A549 (cell line): Measurements from ENCODE around the gene BOLA1. TPM values are rescaled to one million over a fixed set of nuclear protein-coding genes. Genes with fewer than 3 reads are reported as not detected.

ENCODE experiments used
- ATAC-seq, 2 experiments: fragments of 200-7000 bp in 1 of 2; fragments of >200 bp in 1 of 2; cut with Nextera tagmentation in 1 of 2; cut with Tn5 transposase in 1 of 2; 3 replicates each; pipeline versions ENCODE4 v1.8.0 to v1.9.1; 2018 to 2020; ENCODE audit warnings: mild to moderate bottlenecking in 1 of 2, moderate library complexity in 1 of 2
- CTCF ChIA-PET: fragments of 300-600 bp; sonication (Branson Sonifier 250); formaldehyde crosslinking; extraction: SDS; loops from one replicate; lab custom pipeline; 2021; ENCODE audit warnings: antibody characterized with exemption, inconsistent platforms; lab: Yijun Ruan, JAX
- POLR2A ChIA-PET: fragments of 350-600 bp; formaldehyde crosslinking; extraction: SDS; loops from one replicate; lab custom pipeline; 2021; ENCODE audit warnings: antibody characterized with exemption, inconsistent platforms; lab: Yijun Ruan, JAX
- DNase-seq, 2 experiments: peaks; one replicate each; pipeline versions ENCODE4 v3.0.0 to v3.0.0-alpha.2; 2011 to 2016; ENCODE audit warnings: low read depth in 1 of 2, low spot score in 1 of 2
- FAIRE-seq: peaks from 2 replicates; lab custom pipeline; 2011; peaks lifted over from hg19 to GRCh38; lab: Jason Lieb, UNC
- H3K27ac ChIP-seq, 2 experiments: fragments of >200 bp; sonication (Bioruptor Twin); formaldehyde crosslinking; 3 replicates each; pipeline ENCODE4 v1.5.1; 2016 to 2017
- H3K4me1 ChIP-seq: fragments of >200 bp; sonication (Bioruptor Twin); formaldehyde crosslinking; 3 replicates; pipeline ENCODE4 v1.6.1; 2016
- H3K4me2 ChIP-seq: fragments of >200 bp; sonication (Bioruptor Twin); formaldehyde crosslinking; 3 replicates; pipeline ENCODE4 v1.6.1; 2016
- H3K4me3 ChIP-seq: fragments of >200 bp; sonication (Bioruptor Twin); formaldehyde crosslinking; 3 replicates; pipeline ENCODE4 v1.5.1; 2016
- H3K9me3 ChIP-seq: fragments of >200 bp; sonication (Bioruptor Twin); formaldehyde crosslinking; 3 replicates; pipeline ENCODE4 v1.6.1; 2016
- BCL3 ChIP-seq: fragments of >200 bp; sonication (Bioruptor Twin); formaldehyde crosslinking; IDR thresholded peaks from 3 replicates; pipeline ENCODE4 v1.6.1; 2016
- CEBPB ChIP-seq, 2 experiments: fragments of >200 bp in 1 of 2; sonication (Bioruptor Twin) in 1 of 2; formaldehyde crosslinking in 1 of 2; IDR thresholded peaks; 2 replicates each; pipeline ENCODE4 v1.6.1; 2012 to 2016
- CHD2 ChIP-seq: fragments of 150-350 bp; IDR thresholded peaks from 2 replicates; pipeline ENCODE4 v1.6.1; 2014; ENCODE audit warnings: low read length; ENCODE audit not compliant: partially characterized antibody
- E2F6 ChIP-seq: IDR thresholded peaks from 2 replicates; pipeline ENCODE4 v1.6.1; 2012; ENCODE audit warnings: low read depth, borderline replicate concordance
- EHMT2 ChIP-seq: fragments of 200-600 bp; sonication (generic); IDR thresholded peaks from 2 replicates; pipeline ENCODE4 v1.6.1; 2016; ENCODE audit warnings: antibody characterized with exemption, low read depth, mild to moderate bottlenecking, moderate library complexity
- ELK1 ChIP-seq: fragments of 150-350 bp; IDR thresholded peaks from 2 replicates; pipeline ENCODE4 v1.6.1; 2014; ENCODE audit warnings: low read depth, mild to moderate bottlenecking, low read length
- ESRRA ChIP-seq: fragments of 150-350 bp; IDR thresholded peaks from 2 replicates; pipeline ENCODE4 v1.6.1; 2014; ENCODE audit warnings: mild to moderate bottlenecking, low read length, borderline replicate concordance
- FOXS1 ChIP-seq: fragments of 250-450 bp; sonication (Bioruptor Pico); IDR thresholded peaks from 2 replicates; pipeline ENCODE4 v1.5.0; 2020; ENCODE audit warnings: mild to moderate bottlenecking, moderate library complexity
- HDAC2 ChIP-seq: fragments of 200-600 bp; sonication (generic); IDR thresholded peaks from 2 replicates; pipeline ENCODE4 v1.6.1; 2016
- HMGXB4 ChIP-seq: fragments of 250-450 bp; sonication (Bioruptor Pico); IDR thresholded peaks from 2 replicates; pipeline ENCODE4 v1.5.0; 2021; ENCODE audit warnings: mild to moderate bottlenecking, moderate library complexity, borderline replicate concordance
- HOXA7 ChIP-seq: fragments of 250-450 bp; sonication (Bioruptor Pico); IDR thresholded peaks from 2 replicates; pipeline ENCODE4 v1.5.0; 2020; ENCODE audit warnings: mild to moderate bottlenecking, moderate library complexity
- HOXB13 ChIP-seq: fragments of 250-450 bp; sonication (Bioruptor Pico); IDR thresholded peaks from 2 replicates; pipeline ENCODE4 v1.5.0; 2020; ENCODE audit warnings: low read depth, mild to moderate bottlenecking, moderate library complexity
- JUN ChIP-seq, 2 experiments: fragments of >200 bp; sonication (Bioruptor Twin); formaldehyde crosslinking; IDR thresholded peaks; 2 replicates in 1 of 2; 3 replicates in 1 of 2; pipeline ENCODE4 v1.6.1; 2016 to 2017
- JUNB ChIP-seq: fragments of >200 bp; sonication (Bioruptor Twin); formaldehyde crosslinking; IDR thresholded peaks from 2 replicates; pipeline ENCODE4 v1.6.1; 2016
- KDM1A ChIP-seq: fragments of 200-600 bp; sonication (generic); IDR thresholded peaks from 2 replicates; pipeline ENCODE4 v1.6.1; 2016; ENCODE audit warnings: low read depth, mild to moderate bottlenecking
- MAFK ChIP-seq: fragments of 450-650 bp; IDR thresholded peaks from 2 replicates; pipeline ENCODE4 v1.6.1; 2014; ENCODE audit not compliant: partially characterized antibody
- NFE2L2 ChIP-seq: fragments of 150-350 bp; conservative IDR thresholded peaks from 2 replicates; pipeline ENCODE4 v1.6.1; 2014; ENCODE audit warnings: low read length
- PBX3 ChIP-seq: IDR thresholded peaks from 2 replicates; pipeline ENCODE4 v1.6.1; 2012
- PHF8 ChIP-seq: fragments of 200-600 bp; sonication (generic); IDR thresholded peaks from 2 replicates; pipeline ENCODE4 v1.6.1; 2016; ENCODE audit warnings: low read depth, mild to moderate bottlenecking, antibody characterized with exemption, moderate library complexity, borderline replicate concordance
- RCOR1 ChIP-seq: fragments of 150-350 bp; IDR thresholded peaks from 2 replicates; pipeline ENCODE4 v1.6.1; 2014; ENCODE audit warnings: antibody characterized with exemption, low read length, low read depth
- SMC3 ChIP-seq: fragments of >200 bp; sonication (Bioruptor Twin); formaldehyde crosslinking; IDR thresholded peaks from 3 replicates; pipeline ENCODE4 v1.6.1; 2018; ENCODE audit warnings: inconsistent platforms
- SREBF2 ChIP-seq: fragments of 450-650 bp; IDR thresholded peaks from 2 replicates; pipeline ENCODE4 v1.6.1; 2014; ENCODE audit warnings: mild to moderate bottlenecking, moderate library complexity
- TFCP2L1 ChIP-seq: fragments of 250-450 bp; sonication (Bioruptor Pico); IDR thresholded peaks from 2 replicates; pipeline ENCODE4 v1.5.0; 2021; ENCODE audit warnings: mild to moderate bottlenecking
- ZC3H11A ChIP-seq: fragments of 450-650 bp; IDR thresholded peaks from 2 replicates; pipeline ENCODE4 v1.6.1; 2014; ENCODE audit warnings: antibody characterized with exemption, mild to moderate bottlenecking
- ZFP36 ChIP-seq: fragments of 450-650 bp; IDR thresholded peaks from 2 replicates; pipeline ENCODE4 v1.6.1; 2014; ENCODE audit warnings: borderline replicate concordance; ENCODE audit not compliant: partially characterized antibody
- ZNF302 ChIP-seq: fragments of 250-450 bp; sonication (Bioruptor Pico); IDR thresholded peaks from 2 replicates; pipeline ENCODE4 v1.9.0; 2021; ENCODE audit warnings: inconsistent platforms, mild to moderate bottlenecking, moderate library complexity
- ZSCAN20 ChIP-seq: fragments of 250-450 bp; sonication (Bioruptor Pico); IDR thresholded peaks from 2 replicates; pipeline ENCODE4 v1.8.0; 2022; ENCODE audit warnings: mild to moderate bottlenecking, moderate library complexity
- WGBS: methylation state at CpG from one replicate; pipeline ENCODE4 v1.1.6; 2017; ENCODE audit errors: missing lambda C conversion rate; 5-methylcytosine and 5-hydroxymethylcytosine counted together
- polyA plus RNA-seq, 4 experiments: library from polyadenylated mRNA; depleted of rRNA in 3 of 4; stranded (reverse); fragments of >200 nt; fragmentation: RNase III in 1 of 4; extraction: RNeasy Plus Mini Kit Qiagen cat#74134 plus additional on column Dnase treatment in 1 of 4; gene quantifications; 2 replicates in 3 of 4; 3 replicates in 1 of 4; pipeline ENCODE4 v1.2.3, GENCODE V29; 2011 to 2017

BOLA1 gene
- polyA plus RNA-seq, 2 of the 4 experiments (the other 2 are of a cell fraction), result 25.4 to 27.5 TPM

GRCh38 chr1:149915429-149916192, 16.2 kb downstream of the BOLA1 start:
- H3K9me3 ChIP-seq, result no peaks in the 10 kb centered on the region
- ChIA-PET CTCF (interaction anchor here (0.9 to 1.0 kb wide), 2 partner anchors 11 to 27 kb away, joined by 3 read pairs; no protein-coding TSS in a partner anchor), POLR2A (no interaction called here)
- H3K4me3 ChIP-seq, result no peak overlapping the region
- no peak for ATAC-seq
- no peak overlapping the region for H3K27ac ChIP-seq
- H3K4me2 ChIP-seq, result no peak overlapping the region
- TF ChIP-seq BCL3 (no peak), CEBPB (IDR thresholded peaks at IDR 0.05) (no peak), SREBF2 (no peak), ZC3H11A (no peak), FOXS1 (CRISPR knock-in tag) (no peak), NFE2L2 (no peak), MAFK (no peak), HMGXB4 (no peak), RCOR1 (no peak), HOXA7 (no peak), CHD2 (no peak), TFCP2L1 (no peak), HDAC2 (no peak), SMC3 (no peak), ZSCAN20 (CRISPR knock-in tag) (no peak), KDM1A (no peak), JUNB (no peak), ZNF302 (CRISPR knock-in tag) (no peak), ESRRA (no peak)
- H3K4me1 ChIP-seq, result no peaks in the 10 kb centered on the region
- DNase-seq, result no peak
- 84% methylated on average over 11 of the region's 11 CpGs for WGBS
- FAIRE-seq, result no peak

- no peak overlapping the region for H3K27ac ChIP-seq
- FAIRE-seq (no peak), ATAC-seq (no peak), DNase-seq (no peak)
- CTCF ChIA-PET, result interaction anchor here (0.9 kb wide), 1 partner anchor 28 kb away, joined by 3 read pairs; a partner anchor contains a TSS
- H3K4me1 ChIP-seq, result no peaks in the 10 kb centered on the region
- no peaks in the 10 kb centered on the region for H3K9me3 ChIP-seq
- no peak overlapping the region for H3K4me2 ChIP-seq
- WGBS, result 72% methylated on average over 9 of the region's 9 CpGs
- POLR2A ChIA-PET, result no interaction called here
- no peak overlapping the region for H3K4me3 ChIP-seq
- no peak for TF ChIP-seq HOXB13 (CRISPR knock-in tag)
- no peak for TF ChIP-seq ZFP36
- TF ChIP-seq KDM1A, result no peak
- no peak for TF ChIP-seq CHD2
- no peak for TF ChIP-seq E2F6
- TF ChIP-seq PHF8, result no peak
- no peak for TF ChIP-seq PBX3
- TF ChIP-seq JUN (IDR thresholded peaks at IDR 0.05), result no peak
- no peak for TF ChIP-seq EHMT2
- no peak for TF ChIP-seq BCL3
- no peak for TF ChIP-seq ELK1
- TF ChIP-seq, all 56 proteins: peak for 0
These were observed 17.0 kb downstream of the BOLA1 start for GRCh38 chr1:149916193-149916897.
